GM10266 (cell line): ENCODE data around the gene NEMP2.

ENCODE experiments used
- DNase-seq: peaks from one replicate; pipeline ENCODE4 v3.0.0; 2012; ENCODE audit errors: extremely low spot score
- CTCF ChIP-seq: IDR thresholded peaks from 2 replicates; pipeline ENCODE4 v1.5.1; 2012; ENCODE audit warnings: mild to moderate bottlenecking, low read depth; ENCODE audit not compliant: control insufficient read depth, insufficient read depth; ENCODE audit errors: missing control alignments

The NEMP2 gene

DNA sequence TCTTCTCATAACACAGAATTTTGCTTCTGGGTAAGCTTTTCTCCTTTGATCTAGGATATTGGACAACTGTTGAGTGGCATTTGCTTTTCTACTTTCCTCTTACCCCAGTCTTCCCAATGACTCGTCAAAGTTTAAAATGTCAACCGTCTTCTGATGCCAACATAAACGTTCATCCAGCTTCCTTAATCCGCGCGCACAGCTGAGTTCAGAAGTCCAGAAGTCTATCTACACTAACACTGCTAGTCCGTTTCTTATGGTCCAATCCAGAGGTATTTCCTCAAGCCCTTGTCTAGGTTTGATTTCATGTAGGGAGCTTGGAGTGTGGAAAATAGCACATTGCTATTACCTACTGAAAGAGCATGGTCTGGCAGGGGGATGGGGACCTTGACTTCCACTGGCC, 77.7 kb downstream of the NEMP2 start:
- TF ChIP-seq CTCF = no peak
- DNase-seq = no peak

GRCh38 chr2:190455358-190456095, 79.0 kb downstream of the NEMP2 start:
- no peak for DNase-seq
- no peak for TF ChIP-seq CTCF

DNA sequence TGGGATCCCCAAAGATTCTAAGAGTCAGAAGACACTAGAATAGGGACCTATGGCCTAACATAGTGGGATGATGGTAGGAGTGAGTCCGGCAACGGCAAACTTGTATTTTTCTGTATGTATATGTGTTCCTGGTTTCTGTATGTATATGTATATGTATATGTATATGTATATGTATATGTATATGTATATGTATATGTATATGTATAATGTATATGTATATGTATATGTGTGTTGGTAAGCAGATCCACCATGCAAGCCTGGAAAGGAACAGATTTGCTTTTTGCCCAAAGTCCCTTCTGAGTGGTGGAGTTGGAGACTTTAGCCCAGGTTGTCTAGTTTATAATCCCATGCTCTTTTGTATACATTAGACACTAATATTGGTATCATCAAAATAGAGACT, 79.7 kb downstream of the NEMP2 start:
- DNase-seq = no peak
- no peak for TF ChIP-seq CTCF
